ENCODE measurements around the gene MED9.
"Not testable (repeated sequence)": the region's sequence is repeated elsewhere in the genome, so short reads cannot be mapped to it uniquely, and the experiment has no call there.

Gene MED9

GRCh38 chr17:17469996-17470395 lies 6.8 kb upstream of the MED9 start:
- Histone ChIP-seq H3K36me3 (ENCODE audit: insufficient read depth, low read length) (no peaks in the 10 kb centered on the region), H3K4me3 (no peak overlapping the region), H3K9me3 (ENCODE audit: low read depth, low read length) (no peaks in the 10 kb centered on the region), H3K27ac (no peak overlapping the region), H3K9ac (ENCODE audit: insufficient read length) (no peak overlapping the region)
- TF ChIP-seq EZH2 (IDR thresholded peaks at IDR 0.05) (no peak), FOXP2 (optimal IDR thresholded peaks at IDR 0.05; ENCODE audit: control extremely low read depth, extremely low read length, insufficient read depth) (no peak), POLR2AphosphoS5 (IDR thresholded peaks at IDR 0.05; ENCODE audit: borderline replicate concordance, low read depth, low read length) (no peak)
- DNase-seq (ENCODE audit: low read depth, low spot score) = no peak

DNA sequence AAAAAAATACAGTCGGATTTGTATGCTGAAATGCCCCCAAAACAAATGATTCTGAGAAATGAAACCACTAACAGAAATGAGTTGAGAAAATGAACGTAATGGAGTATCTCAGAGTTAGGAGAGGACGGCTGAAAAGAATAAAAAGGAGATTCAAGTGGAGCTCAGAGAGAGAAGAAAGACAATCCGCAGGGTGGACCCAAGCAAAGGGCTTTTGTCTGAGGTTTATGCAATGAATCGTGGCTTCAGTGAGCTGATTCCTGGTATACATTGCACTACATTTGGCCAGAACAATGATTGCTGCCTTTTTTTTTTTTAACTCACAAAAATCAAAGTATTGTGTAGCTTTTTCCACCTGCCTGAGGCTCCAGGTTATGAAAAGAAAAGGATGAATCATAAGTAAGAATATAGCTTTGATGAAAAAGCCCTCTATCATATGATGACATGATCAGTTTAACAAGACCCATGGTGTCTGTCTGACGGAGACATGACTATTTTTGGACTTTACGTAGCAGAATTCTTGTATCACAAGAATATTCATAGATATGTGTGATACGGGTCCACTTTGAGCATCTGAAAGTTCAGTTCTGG lies 4.4 kb upstream of the MED9 start:
- TF ChIP-seq EZH2 (IDR thresholded peaks at IDR 0.05) (no peak), POLR2AphosphoS5 (IDR thresholded peaks at IDR 0.05; ENCODE audit: borderline replicate concordance, low read depth, low read length) (no peak), FOXP2 (optimal IDR thresholded peaks at IDR 0.05; ENCODE audit: control extremely low read depth, extremely low read length, insufficient read depth) (no peak)
- no peaks in the 10 kb centered on the region for H3K36me3 ChIP-seq (ENCODE audit: insufficient read depth, low read length)
- H3K27ac ChIP-seq = no peak overlapping the region
- H3K9me3 ChIP-seq (ENCODE audit: low read depth, low read length) = no peaks in the 10 kb centered on the region
- no peak overlapping the region for H3K9ac ChIP-seq (ENCODE audit: insufficient read length)
- no peak for DNase-seq (ENCODE audit: low read depth, low spot score)
- H3K4me3 ChIP-seq = no peak overlapping the region

- H3K4me3 ChIP-seq = no peak overlapping the region
- no peak overlapping the region for H3K9ac ChIP-seq (ENCODE audit: insufficient read length)
- no peaks in the 10 kb centered on the region for H3K9me3 ChIP-seq (ENCODE audit: low read depth, low read length)
- DNase-seq (ENCODE audit: low read depth, low spot score) = no peak
- TF ChIP-seq FOXP2 (optimal IDR thresholded peaks at IDR 0.05; ENCODE audit: control extremely low read depth, extremely low read length, insufficient read depth) (no peak), POLR2AphosphoS5 (IDR thresholded peaks at IDR 0.05; ENCODE audit: borderline replicate concordance, low read depth, low read length) (no peak), EZH2 (IDR thresholded peaks at IDR 0.05) (no peak)
- no peak overlapping the region for H3K27ac ChIP-seq
- no peaks in the 10 kb centered on the region; the same call in 1 of the 2 replicates for H3K36me3 ChIP-seq (ENCODE audit: insufficient read depth, low read length)
Observed at GRCh38 chr17:17474341-17474740, 2.5 kb upstream of the MED9 start.

DNA sequence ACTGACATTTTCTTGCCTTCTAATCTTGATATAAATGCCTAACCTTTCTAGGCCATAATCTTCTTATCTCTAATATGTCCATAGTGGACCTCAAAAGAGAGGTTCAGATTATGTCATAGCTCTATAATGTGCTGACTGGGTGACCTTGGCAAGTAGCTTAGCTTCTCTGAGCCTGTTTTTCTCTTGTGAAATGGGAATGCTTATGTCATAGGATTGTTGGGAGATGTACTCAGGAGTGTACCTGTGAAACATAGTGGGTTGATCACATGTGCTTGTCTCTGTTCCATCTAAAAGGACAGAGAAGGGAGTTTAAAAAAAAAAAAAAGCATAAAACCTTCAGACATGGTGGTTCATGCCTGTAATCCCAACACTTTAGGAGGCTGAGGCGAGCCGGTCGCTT lies 2.4 kb downstream of the MED9 start:
- no peak overlapping the region for H3K4me3 ChIP-seq
- H3K27ac ChIP-seq = no peak overlapping the region

GRCh38 chr17:17480593-17481148 lies 3.9 kb downstream of the MED9 start:
- Histone ChIP-seq H3K4me3 (no peak overlapping the region), H3K36me3 (ENCODE audit: insufficient read depth, low read length) (peaks cover 18% of the 10 kb centered on the region), H3K9me3 (ENCODE audit: low read depth, low read length) (no peaks in the 10 kb centered on the region), H3K27ac (no peak overlapping the region), H3K9ac (ENCODE audit: insufficient read length) (no peak overlapping the region)
- no peak for DNase-seq (ENCODE audit: low read depth, low spot score)
- TF ChIP-seq POLR2AphosphoS5 (IDR thresholded peaks at IDR 0.05; ENCODE audit: borderline replicate concordance, low read depth, low read length) (no peak), EZH2 (IDR thresholded peaks at IDR 0.05) (no peak), FOXP2 (optimal IDR thresholded peaks at IDR 0.05; ENCODE audit: control extremely low read depth, extremely low read length, insufficient read depth) (no peak)

More for the DNA sequence above, 2.4 kb downstream of the MED9 start:
- no peak for TF ChIP-seq FOXP2 (optimal IDR thresholded peaks at IDR 0.05; ENCODE audit: control extremely low read depth, extremely low read length, insufficient read depth)
- no peak for TF ChIP-seq EZH2 (IDR thresholded peaks at IDR 0.05)
- no peak for TF ChIP-seq POLR2AphosphoS5 (IDR thresholded peaks at IDR 0.05; ENCODE audit: borderline replicate concordance, low read depth, low read length)
- H3K9ac ChIP-seq (ENCODE audit: insufficient read length) = no peak overlapping the region
- no peak for DNase-seq (ENCODE audit: low read depth, low spot score)
- peaks cover 9% of the 10 kb centered on the region; the same call in 1 of the 2 replicates for H3K36me3 ChIP-seq (ENCODE audit: insufficient read depth, low read length)
- H3K9me3 ChIP-seq (ENCODE audit: low read depth, low read length) = no peaks in the 10 kb centered on the region

GRCh38 chr17:17481860-17482259 lies 5.1 kb downstream of the MED9 start:
- DNase-seq (ENCODE audit: low read depth, low spot score) = no peak
- Histone ChIP-seq H3K9me3 (ENCODE audit: low read depth, low read length) (no peaks in the 10 kb centered on the region), H3K36me3 (ENCODE audit: insufficient read depth, low read length) (peaks cover 21% of the 10 kb centered on the region), H3K4me3 (no peak overlapping the region), H3K9ac (ENCODE audit: insufficient read length) (no peak overlapping the region), H3K27ac (no peak overlapping the region)
- TF ChIP-seq EZH2 (IDR thresholded peaks at IDR 0.05) = no peak
- no peak for TF ChIP-seq FOXP2 (optimal IDR thresholded peaks at IDR 0.05; ENCODE audit: control extremely low read depth, extremely low read length, insufficient read depth)
- TF ChIP-seq POLR2AphosphoS5 (IDR thresholded peaks at IDR 0.05; ENCODE audit: borderline replicate concordance, low read depth, low read length) = no peak

DNA sequence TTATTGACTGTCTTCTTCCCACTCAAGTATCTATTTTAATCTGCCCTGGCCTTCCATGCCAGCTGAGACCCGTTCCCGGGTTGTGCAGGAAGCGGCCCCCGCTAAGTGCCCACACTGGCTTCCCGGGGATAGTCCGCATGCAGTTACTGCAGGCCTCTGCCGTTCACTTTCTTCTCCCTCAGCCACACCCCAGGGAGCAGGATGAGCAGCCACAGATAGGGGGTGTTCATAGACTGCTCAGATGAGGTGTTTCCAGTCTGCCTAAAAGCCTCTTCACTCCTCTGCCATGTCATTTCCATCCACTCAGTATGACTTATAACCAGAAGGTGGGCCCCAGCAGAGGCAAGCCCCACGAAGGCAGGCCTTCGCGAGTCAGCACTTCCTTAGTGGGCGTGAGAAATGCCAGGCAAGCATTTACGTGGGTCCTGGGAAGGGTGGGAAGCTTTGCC lies 7.7 kb downstream of the MED9 start:
- peaks cover 27% of the 10 kb centered on the region for H3K36me3 ChIP-seq (ENCODE audit: insufficient read depth, low read length)
- no peak for DNase-seq (ENCODE audit: low read depth, low spot score)
- no peak overlapping the region for H3K27ac ChIP-seq
- H3K9me3 ChIP-seq (ENCODE audit: low read depth, low read length) = no peaks in the 10 kb centered on the region
- H3K9ac ChIP-seq (ENCODE audit: insufficient read length) = no peak overlapping the region
- TF ChIP-seq EZH2 (IDR thresholded peaks at IDR 0.05) = no peak
- no peak for TF ChIP-seq POLR2AphosphoS5 (IDR thresholded peaks at IDR 0.05; ENCODE audit: borderline replicate concordance, low read depth, low read length)
- no peak for TF ChIP-seq FOXP2 (optimal IDR thresholded peaks at IDR 0.05; ENCODE audit: control extremely low read depth, extremely low read length, insufficient read depth)
- H3K4me3 ChIP-seq = no peak overlapping the region

GRCh38 chr17:17485420-17485819 lies 8.6 kb downstream of the MED9 start:
- H3K36me3 ChIP-seq (ENCODE audit: insufficient read depth, low read length) = peaks cover 27% of the 10 kb centered on the region
- H3K27ac ChIP-seq = no peak overlapping the region
- H3K9ac ChIP-seq (ENCODE audit: insufficient read length) = no peak overlapping the region
- no peak for TF ChIP-seq FOXP2 (optimal IDR thresholded peaks at IDR 0.05; ENCODE audit: control extremely low read depth, extremely low read length, insufficient read depth)
- no peak for TF ChIP-seq EZH2 (IDR thresholded peaks at IDR 0.05)
- TF ChIP-seq POLR2AphosphoS5 (IDR thresholded peaks at IDR 0.05; ENCODE audit: borderline replicate concordance, low read depth, low read length) = no peak
- DNase-seq (ENCODE audit: low read depth, low spot score) = no peak
- no peaks in the 10 kb centered on the region for H3K9me3 ChIP-seq (ENCODE audit: low read depth, low read length)
- no peak overlapping the region for H3K4me3 ChIP-seq

GRCh38 chr17:17486416-17486815 lies 9.6 kb downstream of the MED9 start:
- H3K9ac ChIP-seq (ENCODE audit: insufficient read length); H3K4me3 ChIP-seq; H3K27ac ChIP-seq; DNase-seq (ENCODE audit: low read depth, low spot score); H3K9me3 ChIP-seq (ENCODE audit: low read depth, low read length): not testable (repeated sequence)
- H3K36me3 ChIP-seq (ENCODE audit: insufficient read depth, low read length) = peaks cover 27% of the 10 kb centered on the region

Data from SK-N-MC (cell line).